GM19324 (cell line): Measurements from ENCODE around the gene TRIM10.

ENCODE experiments used
- ATAC-seq: cut with Tn5 transposase; IDR thresholded peaks from one replicate; pipeline ENCODE4 v1.9.1; 2021; ENCODE audit warnings: mild to moderate bottlenecking, moderate library complexity; ENCODE audit not compliant: unreplicated experiment, low FRiP score

TRIM10 gene, protein sequence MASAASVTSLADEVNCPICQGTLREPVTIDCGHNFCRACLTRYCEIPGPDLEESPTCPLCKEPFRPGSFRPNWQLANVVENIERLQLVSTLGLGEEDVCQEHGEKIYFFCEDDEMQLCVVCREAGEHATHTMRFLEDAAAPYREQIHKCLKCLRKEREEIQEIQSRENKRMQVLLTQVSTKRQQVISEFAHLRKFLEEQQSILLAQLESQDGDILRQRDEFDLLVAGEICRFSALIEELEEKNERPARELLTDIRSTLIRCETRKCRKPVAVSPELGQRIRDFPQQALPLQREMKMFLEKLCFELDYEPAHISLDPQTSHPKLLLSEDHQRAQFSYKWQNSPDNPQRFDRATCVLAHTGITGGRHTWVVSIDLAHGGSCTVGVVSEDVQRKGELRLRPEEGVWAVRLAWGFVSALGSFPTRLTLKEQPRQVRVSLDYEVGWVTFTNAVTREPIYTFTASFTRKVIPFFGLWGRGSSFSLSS

DNA sequence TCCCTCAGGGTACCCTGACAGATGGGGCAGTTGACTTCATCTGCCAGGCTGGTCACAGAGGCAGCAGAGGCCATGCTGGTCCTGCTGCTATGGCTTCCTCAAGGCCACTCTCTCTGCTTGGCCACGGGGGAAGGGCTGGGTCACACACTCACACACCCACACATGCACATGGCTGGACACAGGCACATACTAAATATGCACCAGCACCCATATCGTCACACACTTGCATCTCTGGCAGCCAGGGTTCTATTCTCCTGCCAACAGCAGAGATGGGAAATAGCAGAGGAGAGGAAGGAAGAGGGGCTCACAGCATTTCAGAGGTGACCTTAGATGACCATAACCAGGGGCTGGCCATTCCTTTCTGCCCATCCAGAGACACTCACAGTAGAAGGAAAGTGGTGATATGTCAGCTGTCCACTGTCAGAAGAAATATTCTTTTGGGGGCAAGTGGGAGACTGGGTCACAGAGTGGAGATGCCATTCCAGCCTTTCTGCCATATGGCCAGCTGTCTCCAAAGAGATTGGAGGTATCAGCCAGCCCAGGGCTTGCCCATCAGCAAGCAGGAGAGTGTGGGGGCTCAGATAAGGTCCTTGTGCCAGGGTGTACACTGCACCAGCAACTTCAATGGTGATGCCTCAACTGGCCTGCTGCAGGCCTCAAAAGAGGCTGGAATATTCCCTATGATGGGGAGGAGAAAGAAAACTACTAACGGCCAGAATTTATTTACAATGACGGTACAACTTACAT, at the start of gene TRIM10:
TSS of gene TRIM10 (minus strand) at position 427 of the 747 bp plus-strand sequence. CDS start at position 74, 353 bp downstream.
- no peak for ATAC-seq

- no peak for ATAC-seq
These were observed 46.7 kb upstream of the TRIM10 start for GRCh38 chr6:30207619-30208295.

- ATAC-seq, result no peak
These were observed 46.0 kb upstream of the TRIM10 start for GRCh38 chr6:30206799-30207618.

DNA sequence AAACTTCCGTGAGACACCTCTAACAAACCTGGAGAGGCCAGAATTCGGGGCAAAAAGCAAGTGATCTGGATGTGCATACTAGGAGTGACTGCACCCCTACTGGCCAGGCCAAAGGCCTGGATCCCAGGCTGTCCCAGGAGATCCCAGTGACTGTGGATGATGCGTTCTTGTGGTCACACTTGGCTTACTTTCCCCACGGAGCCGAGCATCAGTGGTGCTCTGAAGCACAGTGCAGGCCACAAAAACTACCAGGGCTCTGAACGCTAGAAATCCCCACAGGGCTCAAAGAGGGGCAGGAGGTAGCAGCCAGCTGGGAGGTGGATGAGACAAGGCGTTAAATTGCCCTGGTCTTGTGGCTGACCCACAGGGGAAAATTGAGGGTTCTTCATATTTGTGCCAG, 45.1 kb upstream of the TRIM10 start:
- ATAC-seq, result no peak

GRCh38 chr6:30204116-30204515, 43.1 kb upstream of the TRIM10 start:
- ATAC-seq, result no peak

DNA sequence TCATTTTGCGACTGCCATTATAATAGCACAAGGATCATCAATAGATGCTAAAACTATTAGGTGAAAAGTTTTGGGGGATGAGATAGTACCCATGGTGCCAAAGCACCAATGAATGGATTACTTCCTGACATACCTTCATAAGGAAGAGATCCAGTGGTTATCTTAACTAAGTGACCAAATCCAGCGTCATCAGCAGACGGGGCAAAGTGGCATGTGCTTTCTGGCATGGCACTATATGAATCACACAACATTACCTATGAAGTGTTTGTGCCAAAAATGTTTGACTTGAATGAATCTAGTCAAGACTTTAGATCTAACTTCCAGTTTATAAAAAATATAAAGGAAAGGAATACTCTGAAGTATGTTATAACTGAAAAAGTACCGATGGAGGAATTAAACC, 41.4 kb upstream of the TRIM10 start:
- ATAC-seq, result no peak

GRCh38 chr6:30200551-30201281, 39.7 kb upstream of the TRIM10 start:
- ATAC-seq, result peak; percentile 63

DNA sequence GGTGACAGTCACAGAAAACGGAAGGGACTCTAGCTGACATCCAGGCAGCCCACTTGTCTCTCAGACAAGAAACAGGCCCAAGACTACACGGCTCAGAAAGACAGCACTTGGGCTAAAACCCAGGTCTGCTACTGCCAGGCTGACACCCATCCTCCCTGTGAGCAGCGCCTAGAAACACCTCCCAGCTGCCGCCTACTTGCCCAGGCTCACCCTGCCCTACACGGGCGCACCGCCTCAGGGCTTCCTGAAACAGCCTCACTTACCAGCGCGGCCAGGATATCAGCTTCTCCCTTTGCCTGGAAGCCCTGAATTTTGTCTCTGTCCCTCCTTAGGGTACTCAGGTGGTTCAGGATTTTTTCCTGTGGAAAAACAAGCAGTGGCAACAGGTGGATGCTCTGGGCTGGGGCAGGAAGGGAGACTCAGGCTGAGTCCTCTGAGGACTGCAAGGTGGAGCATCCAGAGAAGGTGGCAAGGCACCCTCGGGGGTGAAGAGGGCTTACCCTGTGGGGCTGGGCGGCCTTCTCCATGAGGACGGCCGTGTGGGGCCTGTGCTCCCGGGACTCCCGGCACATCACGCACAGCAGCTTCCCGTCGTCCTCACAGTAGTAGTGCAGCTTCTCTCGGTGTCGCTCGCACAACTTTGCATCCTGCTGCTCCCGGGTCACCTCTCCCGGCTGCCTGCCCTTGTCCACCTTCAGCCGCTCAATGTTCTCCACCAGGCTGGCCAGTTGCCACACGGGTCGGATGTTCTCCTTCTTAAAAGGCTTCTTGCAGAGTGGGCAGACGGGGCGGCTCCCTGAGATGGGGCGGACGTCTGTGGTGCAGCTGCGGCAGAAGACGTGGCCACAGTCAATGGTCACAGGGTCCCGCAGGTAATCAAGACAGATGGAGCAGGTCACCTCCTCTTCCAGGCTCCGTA, 37.4 kb upstream of the TRIM10 start:
- no peak for ATAC-seq

- no peak for ATAC-seq
These were observed 35.4 kb upstream of the TRIM10 start for GRCh38 chr6:30196376-30196775.

- ATAC-seq, result no peak
These were observed 34.9 kb upstream of the TRIM10 start for GRCh38 chr6:30195951-30196350.

GRCh38 chr6:30194797-30195690, 34.0 kb upstream of the TRIM10 start:
- ATAC-seq, result no peak

GRCh38 chr6:30192076-30192475, 31.1 kb upstream of the TRIM10 start:
- no peak for ATAC-seq

DNA sequence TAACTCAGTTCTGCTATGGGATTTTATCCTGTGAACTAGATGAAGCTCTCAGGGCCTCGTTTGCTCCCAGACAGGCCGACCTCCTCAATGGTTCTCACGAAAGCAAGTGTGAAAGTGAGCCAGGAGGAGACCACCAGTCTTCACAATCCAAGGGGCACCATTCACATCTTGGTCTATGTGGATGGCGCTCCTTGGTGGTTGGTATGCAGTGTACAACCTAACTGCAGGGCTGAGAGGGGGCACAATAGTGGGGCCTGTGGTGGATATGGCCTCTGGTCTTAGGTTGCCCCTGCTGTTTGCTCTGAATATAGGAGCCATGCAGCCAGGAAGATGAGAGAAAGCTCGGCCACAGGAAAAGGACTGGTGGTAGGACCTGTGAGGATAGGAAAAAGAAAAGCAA, 27.5 kb upstream of the TRIM10 start:
- no peak for ATAC-seq

GRCh38 chr6:30185846-30186484, 25.0 kb upstream of the TRIM10 start:
- no peak for ATAC-seq

DNA sequence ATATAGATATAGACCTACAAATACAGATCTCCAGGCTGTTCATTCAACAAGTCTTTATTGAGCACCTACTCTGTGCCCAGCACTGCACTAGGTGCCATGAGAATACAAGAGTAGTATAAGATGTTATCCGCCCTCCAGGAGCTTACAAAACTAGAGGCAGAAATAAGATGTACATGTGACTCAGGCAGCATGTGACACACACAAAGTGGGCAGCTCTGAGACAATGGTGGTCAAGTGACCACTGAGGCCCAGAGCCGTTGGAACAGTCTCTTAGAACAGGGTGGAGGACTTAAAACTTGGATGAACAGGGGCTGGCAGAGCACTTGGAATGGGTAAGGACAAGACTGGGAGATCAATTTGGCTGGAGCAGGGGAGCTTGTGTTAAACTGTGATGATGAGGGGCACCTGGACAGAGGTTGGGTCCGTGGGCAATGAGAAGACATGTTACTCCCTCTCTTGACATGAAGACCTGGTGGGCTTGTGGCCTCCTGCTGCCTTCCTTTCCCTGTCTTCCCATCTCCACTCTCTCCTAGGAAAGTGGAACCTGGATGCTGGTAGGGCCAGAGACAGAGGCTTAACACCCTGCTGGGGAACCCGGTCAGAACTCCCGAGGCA, 23.5 kb upstream of the TRIM10 start:
- ATAC-seq, result no peak

GRCh38 chr6:30180145-30180544, 19.1 kb upstream of the TRIM10 start:
- ATAC-seq, result no peak

GRCh38 chr6:30178837-30179236, 17.8 kb upstream of the TRIM10 start:
- no peak for ATAC-seq
